HepG2 (cell line): ENCODE data around the gene PRDM11. TPM values are rescaled to one million over a fixed set of nuclear protein-coding genes. Genes with fewer than 3 reads are reported as not detected.

Source experiments
- ATAC-seq: fragments of 200-7000 bp; cut with Tn5 transposase; 3 replicates; pipeline ENCODE4 v1.9.1; 2020; ENCODE audit warnings: mild to moderate bottlenecking, moderate library complexity
- BruUV-seq: library from RNA; stranded (reverse); fragments of 400-500 nt; replicated peaks from 2 replicates; lab custom pipeline; 2021; lab: Mats Ljungman, UMichigan
- CTCF ChIA-PET: fragments of 300-600 bp; formaldehyde crosslinking; extraction: SDS; loops from one replicate; lab custom pipeline; 2021; ENCODE audit warnings: low total read pairs, inconsistent platforms, low intra/inter-chr PET ratio; lab: Yijun Ruan, JAX
- POLR2A ChIA-PET: fragments of 350-600 bp; sonication (Branson Sonifier 250); formaldehyde crosslinking; loops from one replicate; lab custom pipeline; 2020; ENCODE audit warnings: antibody characterized with exemption, inconsistent platforms; lab: Yijun Ruan, JAX
- DNase-seq: peaks from one replicate; pipeline ENCODE4 v3.0.0-alpha.2; 2015; ENCODE audit warnings: low spot score
- FAIRE-seq: peaks from 3 replicates; lab custom pipeline; 2011; peaks lifted over from hg19 to GRCh38; lab: Jason Lieb, UNC
- H2AFZ ChIP-seq: one replicate; pipeline ENCODE4 v1.6.1; 2011; ENCODE audit warnings: low read length, inconsistent platforms
- H3K27ac ChIP-seq: fragments of 300-600 bp; 3 replicates; pipeline ENCODE4 v1.8.0; 2011; ENCODE audit warnings: mixed run types, mild to moderate bottlenecking, mixed read lengths, low read length, inconsistent platforms; ENCODE audit not compliant: insufficient read depth; ENCODE audit errors: extremely low read length
- H3K27me3 ChIP-seq, 2 experiments: fragments of 200-600 bp in 1 of 2; 2 replicates in 1 of 2; 3 replicates in 1 of 2; pipeline versions ENCODE4 v1.6.0 to v1.8.0; 2011; ENCODE audit warnings: low read length in 2 of 2, mild to moderate bottlenecking in 2 of 2, moderate library complexity in 2 of 2, inconsistent platforms in 1 of 2; ENCODE audit not compliant: insufficient read depth in 2 of 2, control insufficient read depth in 1 of 2
- H3K36me3 ChIP-seq, 2 experiments: fragments of 200-600 bp in 1 of 2; replicated peaks in 1 of 2; 2 replicates in 1 of 2; 3 replicates in 1 of 2; pipeline versions ENCODE4 v1.5.1 to v1.8.0; 2011; ENCODE audit warnings: low read length in 2 of 2, inconsistent platforms in 1 of 2; ENCODE audit not compliant: insufficient read depth in 2 of 2, control insufficient read depth in 1 of 2
- H3K4me1 ChIP-seq: 2 replicates; pipeline ENCODE4 v1.5.1; 2012; ENCODE audit warnings: low read length, inconsistent platforms; ENCODE audit not compliant: insufficient read depth
- H3K4me2 ChIP-seq: 2 replicates; pipeline ENCODE4 v1.6.0; 2011; ENCODE audit warnings: low read depth, low read length, inconsistent platforms
- H3K4me3 ChIP-seq, 3 experiments: fragments of 200-600 bp in 1 of 3; sonication (generic), shearing (Covaris generic) in 1 of 3; replicated peaks in 1 of 3; 2 replicates each; pipeline ENCODE4 v1.5.1; 2011 to 2016; ENCODE audit warnings: low read length in 3 of 3, inconsistent platforms in 2 of 3, low read depth in 2 of 3, mild to moderate bottlenecking in 2 of 3, control low read depth in 1 of 3, mixed read lengths in 1 of 3; ENCODE audit not compliant: insufficient read depth in 1 of 3
- H3K79me2 ChIP-seq: one replicate; pipeline ENCODE4 v1.6.1; 2011; ENCODE audit warnings: low read length, inconsistent platforms; ENCODE audit not compliant: insufficient read depth
- H3K9ac ChIP-seq: 2 replicates; pipeline ENCODE4 v1.6.0; 2011; ENCODE audit warnings: mild to moderate bottlenecking, low read depth, low read length, inconsistent platforms; ENCODE audit not compliant: insufficient read depth
- H3K9me3 ChIP-seq: 2 replicates; pipeline ENCODE4 v1.5.1; 2012; ENCODE audit warnings: mild to moderate bottlenecking, low read length
- H4K20me1 ChIP-seq: 2 replicates; pipeline ENCODE4 v1.6.0; 2011; ENCODE audit warnings: inconsistent platforms, mild to moderate bottlenecking, low read length, moderate library complexity; ENCODE audit not compliant: insufficient read depth
- BRCA1 ChIP-seq: sonication (generic); formaldehyde crosslinking; IDR thresholded peaks from 2 replicates; pipeline ENCODE4 v1.4.0; 2020; ENCODE audit warnings: missing genetic modification reagents
- BRF2 ChIP-seq: sonication (generic); formaldehyde crosslinking; IDR thresholded peaks from 2 replicates; pipeline ENCODE4 v1.8.1; 2022; ENCODE audit warnings: mild to moderate bottlenecking, missing genetic modification reagents
- DBP ChIP-seq: sonication (generic); formaldehyde crosslinking; IDR thresholded peaks from 2 replicates; pipeline ENCODE4 v1.4.0; 2020; ENCODE audit warnings: missing genetic modification reagents; ENCODE audit errors: not compliant biosample characterization
- FOXK1 ChIP-seq: sonication (generic); formaldehyde crosslinking; IDR thresholded peaks from 2 replicates; pipeline ENCODE4 v1.4.0; 2020; ENCODE audit warnings: low read depth, missing genetic modification reagents, borderline replicate concordance
- KDM1A ChIP-seq: IDR thresholded peaks from 2 replicates; pipeline ENCODE4 v1.6.1; 2016; ENCODE audit warnings: missing compliant biosample characterization
- MAZ ChIP-seq, 2 experiments: sonication (generic) in 1 of 2; formaldehyde crosslinking in 1 of 2; IDR thresholded peaks; 2 replicates each; pipeline versions ENCODE4 v1.5.0 to v1.6.1; 2012 to 2020; ENCODE audit warnings: low read depth in 2 of 2, mild to moderate bottlenecking in 2 of 2, borderline replicate concordance in 1 of 2, improper control_type of control experiment in 1 of 2, low read length in 1 of 2, missing genetic modification reagents in 1 of 2, moderate library complexity in 1 of 2
- SAFB2 ChIP-seq: sonication (generic); formaldehyde crosslinking; IDR thresholded peaks from 2 replicates; pipeline ENCODE4 v1.5.1; 2020; ENCODE audit warnings: missing genetic modification reagents, low read depth, mild to moderate bottlenecking, borderline replicate concordance
- SALL1 ChIP-seq: sonication (generic); formaldehyde crosslinking; IDR thresholded peaks from 2 replicates; pipeline ENCODE4 v1.8.0; 2022; ENCODE audit warnings: mild to moderate bottlenecking, missing genetic modification reagents
- SPEN ChIP-seq: sonication (generic); formaldehyde crosslinking; IDR thresholded peaks from 2 replicates; pipeline ENCODE4 v1.5.1; 2020; ENCODE audit warnings: low read depth, mild to moderate bottlenecking, missing genetic modification reagents
- SRF ChIP-seq: IDR thresholded peaks from 2 replicates; pipeline ENCODE4 v1.6.1; 2011; ENCODE audit warnings: mild to moderate bottlenecking, low read depth, low read length, moderate library complexity
- SUZ12 ChIP-seq: fragments of 150-350 bp; IDR thresholded peaks from 2 replicates; pipeline ENCODE4 v1.6.1; 2014; ENCODE audit warnings: low read depth, low read length
- TGIF2 ChIP-seq: IDR thresholded peaks from 2 replicates; pipeline ENCODE4 v1.6.1; 2016; ENCODE audit warnings: control low read depth, missing compliant biosample characterization
- ZBTB38 ChIP-seq: sonication (generic); formaldehyde crosslinking; IDR thresholded peaks from 2 replicates; pipeline ENCODE4 v1.5.1; 2020; ENCODE audit warnings: mild to moderate bottlenecking, missing genetic modification reagents
- ZNF510 ChIP-seq: sonication (generic); formaldehyde crosslinking; IDR thresholded peaks from 2 replicates; pipeline ENCODE4 v1.4.0; 2020; ENCODE audit warnings: low read depth, mild to moderate bottlenecking, missing genetic modification reagents
- ZNF562 ChIP-seq: sonication (generic); formaldehyde crosslinking; IDR thresholded peaks from 2 replicates; pipeline ENCODE4 v1.8.0; 2022; ENCODE audit warnings: missing genetic modification reagents, borderline replicate concordance
- ZNF691 ChIP-seq: sonication (generic); formaldehyde crosslinking; IDR thresholded peaks from 2 replicates; pipeline ENCODE4 v1.4.0; 2020; ENCODE audit warnings: missing genetic modification reagents, low read depth, mild to moderate bottlenecking, borderline replicate concordance
- ZSCAN22 ChIP-seq: sonication (generic); formaldehyde crosslinking; IDR thresholded peaks from 2 replicates; pipeline ENCODE4 v1.4.0; 2020; ENCODE audit warnings: mild to moderate bottlenecking, missing genetic modification reagents
- WGBS: methylation state at CpG from one replicate; pipeline ENCODE4 v1.1.6; 2017; ENCODE audit warnings: low lambda C conversion rate; 5-methylcytosine and 5-hydroxymethylcytosine counted together
- in situ Hi-C: cut with HindIII; loops from 2 replicates; pipeline ENCODE4 v1.10.0; 2017; ENCODE audit warnings: low pct_unique_long_range_greater_than_20kb; ENCODE audit not compliant: extremely low pct_ligation_motif_present
- intact Hi-C: fragments of 100-400 bp; cut with micrococcal nuclease; formaldehyde crosslinking; loops from one replicate; pipeline ENCODE4 v1.10.0; 2022; ENCODE audit not compliant: unreplicated experiment
- polyA plus RNA-seq, 8 experiments: library from polyadenylated mRNA; depleted of rRNA in 3 of 8; stranded (reverse) in 7 of 8; unstranded in 1 of 8; fragments of >200 nt; fragmentation: Illumina TruSeq in 4 of 8; extraction: Trizol in 4 of 8; gene quantifications; 2 replicates each; pipeline versions ENCODE4 v1.2.1 to v1.2.3, GENCODE V29; 2011 to 2016; ENCODE audit warnings: low read depth in 4 of 8, missing spikeins in 1 of 8, mixed read lengths in 1 of 8; ENCODE audit not compliant: insufficient read depth in 1 of 8
- total RNA-seq, 5 experiments: library from RNA; depleted of rRNA; stranded (reverse); fragments of >200 nt; fragmentation: Illumina TruSeq; extraction: Trizol; gene quantifications; 2 replicates each; pipeline ENCODE4 v1.2.3, GENCODE V29; 2016; ENCODE audit warnings: low read depth in 1 of 5

Gene PRDM11
- total and polyA plus RNA-seq, 2 of the 13 experiments (the other 11 are each of a cell fraction or from before 2014, with no cell fraction given): 3.4 to 4.7 TPM

- Histone ChIP-seq H3K4me1 (no peaks in the 10 kb centered on the region), H3K9me3 (0 out of 2 replicates have a peak, but pooled peaks cover 7% of the 10 kb centered on the region), H3K36me3 (no peaks in the 10 kb centered on the region), H3K4me3 (no peak overlapping the region), H3K9ac (no peak overlapping the region), H2AFZ (no peak overlapping the region), H3K79me2 (no peaks in the 10 kb centered on the region), H3K4me2 (no peak overlapping the region), H4K20me1 (no peaks in the 10 kb centered on the region), H3K27me3 (peaks cover 2 to 18% of the 10 kb centered on the region in 2 experiments; a peak in 4 of 5 replicates), H3K27ac (no peak overlapping the region)
- no TSS peak for BruUV-seq
- ChIA-PET CTCF (no interaction called here), POLR2A (no interaction called here)
- in situ Hi-C loops (no loop called here), intact Hi-C loops (no loop called here)
- DNase-seq (no peak), ATAC-seq (no peak), FAIRE-seq (no peak)
- WGBS: 5% methylated on average over 3 of the region's 3 CpGs
- no peak for TF ChIP-seq ZBTB38 (CRISPR knock-in tag)
- no peak for TF ChIP-seq SALL1 (CRISPR knock-in tag)
- no peak for TF ChIP-seq ZNF562 (CRISPR knock-in tag)
- no peak for TF ChIP-seq SRF
- no peak for TF ChIP-seq KDM1A (CRISPR knock-in tag)
Observed at GRCh38 chr11:45280449-45280848, 134.0 kb downstream of the PRDM11 start.

- H3K27ac ChIP-seq: no peak overlapping the region
- no peak overlapping the region for H3K9ac ChIP-seq
- H4K20me1 ChIP-seq: no peaks in the 10 kb centered on the region
- ChIA-PET POLR2A (no interaction called here), CTCF (no interaction called here)
- no peak for FAIRE-seq
- H3K79me2 ChIP-seq: no peaks in the 10 kb centered on the region
- H3K4me3 ChIP-seq: no peak overlapping the region
- no peaks in the 10 kb centered on the region for H3K4me1 ChIP-seq
- 0 out of 2 replicates have a peak, but pooled peaks cover 7% of the 10 kb centered on the region for H3K9me3 ChIP-seq
- no TSS peak for BruUV-seq
- H3K27me3 ChIP-seq: peaks cover 4 to 32% of the 10 kb centered on the region in 2 experiments; a peak in 4 of 5 replicates
- H3K4me2 ChIP-seq: no peak overlapping the region
- H3K36me3 ChIP-seq: no peaks in the 10 kb centered on the region
- WGBS: 27% methylated on average over 6 of the region's 6 CpGs
- in situ Hi-C loops: no loop called here
- intact Hi-C loops: no loop called here
- H2AFZ ChIP-seq: no peak overlapping the region
- no peak for ATAC-seq
- DNase-seq: no peak
- TF ChIP-seq DBP (CRISPR knock-in tag) (no peak), ZNF510 (CRISPR knock-in tag) (no peak), BRF2 (CRISPR knock-in tag) (no peak), SAFB2 (CRISPR knock-in tag) (no peak), TGIF2 (CRISPR knock-in tag) (no peak), BRCA1 (CRISPR knock-in tag) (no peak), MAZ (IDR thresholded peaks at IDR 0.05; ENCODE audit: borderline replicate concordance, low read depth, low read length) (no peak), MAZ (CRISPR knock-in tag; IDR thresholded peaks at IDR 0.05; ENCODE audit: low read depth) (no peak), ZSCAN22 (CRISPR knock-in tag) (no peak), ZNF691 (no peak), FOXK1 (no peak), SUZ12 (no peak), SPEN (CRISPR knock-in tag) (no peak)
- TF ChIP-seq, all 625 proteins: peak for 0
Observed at GRCh38 chr11:45282081-45282480, 135.6 kb downstream of the PRDM11 start.
